Measurements from ENCODE around the gene DDX24.

DNA sequence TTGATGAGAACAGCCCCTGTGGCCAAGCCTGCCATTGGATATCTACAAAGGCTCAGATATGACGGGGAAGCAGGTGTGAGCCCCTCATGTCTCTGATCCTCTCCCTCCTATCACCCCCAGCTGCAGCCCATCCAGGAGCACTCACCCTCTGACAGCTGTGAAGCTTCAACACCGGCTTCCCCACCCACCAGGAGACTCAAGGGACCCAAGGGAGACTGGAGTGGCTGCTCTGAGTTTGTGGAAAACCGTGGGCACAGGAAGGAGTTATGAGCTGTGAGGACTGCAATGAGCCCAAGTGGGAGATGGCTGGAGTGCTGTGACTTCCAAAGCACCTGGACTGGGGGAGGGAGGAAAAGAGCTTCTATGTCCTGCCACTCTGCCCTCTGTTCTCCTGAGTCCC lies 40.5 kb upstream of the DDX24 start:
- TF ChIP-seq EZH2 (IDR thresholded peaks at IDR 0.05; ENCODE audit: insufficient read depth, poor library complexity, severe bottlenecking) (no peak), EZH2phosphoT487 (IDR thresholded peaks at IDR 0.05; ENCODE audit: insufficient read depth, low read depth) (no peak)
